WI38 (cell line): ENCODE data around the gene RABAC1.
"Not testable (repeated sequence)": the region's sequence is repeated elsewhere in the genome, so short reads cannot be mapped to it uniquely, and the experiment has no call there.

ENCODE experiments used
- H3K4me3 ChIP-seq: 2 replicates; pipeline ENCODE4 v1.5.1; 2011; ENCODE audit warnings: low read depth, mild to moderate bottlenecking, control low read depth, low read length
- CTCF ChIP-seq: IDR thresholded peaks from 2 replicates; pipeline ENCODE4 v1.5.1; 2012; ENCODE audit warnings: low read depth, mild to moderate bottlenecking, control low read depth, low read length

RABAC1 gene

GRCh38 chr19:41993612-41994483 lies 34.7 kb upstream of the RABAC1 start, which contains the start of gene ATP1A3:
ATP1A3 (minus strand) TSS chr19:41994230; CDS start chr19:41994076, 154 bp downstream.
- TF ChIP-seq CTCF, result no peak
- H3K4me3 ChIP-seq, result peak within 1 kb of the TSS; percentile 37

- not testable (repeated sequence) for H3K4me3 ChIP-seq
These were observed 32.9 kb upstream of the RABAC1 start for GRCh38 chr19:41991925-41992569.

- TF ChIP-seq CTCF, result no peak
- H3K4me3 ChIP-seq, result no peak overlapping the region
These were observed 31.9 kb upstream of the RABAC1 start for GRCh38 chr19:41991025-41991424.

GRCh38 chr19:41990615-41991014 lies 31.5 kb upstream of the RABAC1 start:
- H3K4me3 ChIP-seq, result no peak overlapping the region
- no peak for TF ChIP-seq CTCF

- H3K4me3 ChIP-seq, result no peak overlapping the region
- no peak for TF ChIP-seq CTCF
These were observed 30.9 kb upstream of the RABAC1 start for GRCh38 chr19:41990028-41990427.

- H3K4me3 ChIP-seq, result no peak overlapping the region
- no peak for TF ChIP-seq CTCF
These were observed 29.8 kb upstream of the RABAC1 start for GRCh38 chr19:41988947-41989346.

GRCh38 chr19:41987141-41987860 lies 28.2 kb upstream of the RABAC1 start:
- no peak overlapping the region for H3K4me3 ChIP-seq
- TF ChIP-seq CTCF, result no peak
